G401 (cell line): ENCODE measurements around the gene MST1. TPM values are rescaled to one million over a fixed set of nuclear protein-coding genes. Genes with fewer than 3 reads are reported as not detected.

ENCODE experiments used
- DNase-seq: peaks from one replicate; pipeline ENCODE4 v3.0.0-alpha.2; 2015; ENCODE audit warnings: low spot score
- in situ Hi-C: cut with HindIII; loops from 2 replicates; pipeline ENCODE4 v1.10.0; 2016; ENCODE audit warnings: low sequenced_read_pairs, mixed read lengths
- total RNA-seq: library from RNA; depleted of rRNA; stranded (reverse); fragments of >200 nt; shearing (Covaris generic); gene quantifications from 2 replicates; pipeline ENCODE4 v1.2.3, GENCODE V29; 2014

Gene MST1
- total RNA-seq, 1 experiment from 2014 or later = 0.95 TPM

DNA sequence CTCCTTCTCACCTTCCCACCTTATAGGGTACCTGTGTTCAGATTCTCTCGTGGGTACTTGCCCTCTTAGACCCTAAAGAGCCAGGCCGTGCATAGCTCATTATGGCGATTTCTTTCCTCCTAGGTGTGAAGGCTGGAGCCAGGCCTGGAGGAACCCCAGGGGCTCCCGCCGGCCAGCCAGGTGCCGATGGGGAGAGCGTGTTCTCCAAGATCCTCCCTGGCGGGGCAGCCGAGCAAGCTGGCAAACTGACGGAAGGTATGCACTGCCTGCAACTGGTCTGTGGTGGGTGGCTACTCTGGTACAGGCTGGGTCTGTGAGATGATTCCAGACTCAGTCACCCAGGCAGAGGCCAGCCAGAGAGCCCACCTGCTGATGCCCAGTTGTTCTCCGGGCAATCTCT, 25.0 kb downstream of the MST1 start:
- DNase-seq = no peak
- in situ Hi-C loops = loop anchor here (10.0 kb wide), 1 partner anchor 109 kb away; the partner anchor contains the start of gene BSN

DNA sequence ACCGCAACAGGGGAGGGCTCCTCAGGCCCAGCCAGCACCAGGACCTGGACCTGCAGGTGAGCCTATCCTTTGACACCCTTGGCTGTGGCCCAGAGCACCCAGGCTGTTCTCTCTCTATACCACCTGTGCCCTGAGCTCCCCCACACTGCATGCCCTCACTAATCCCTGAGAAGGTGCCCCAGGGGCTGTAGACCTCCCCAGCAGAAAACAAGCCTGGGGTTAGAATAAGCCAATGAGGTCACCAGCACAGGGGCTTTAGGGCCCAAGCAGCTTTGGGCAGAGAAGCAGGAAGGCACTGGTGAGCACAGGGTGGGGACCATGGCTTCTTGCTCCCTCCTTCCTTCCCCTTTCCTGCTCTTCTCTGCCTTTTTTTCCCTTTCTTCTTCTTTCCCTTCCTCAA, 25.4 kb downstream of the MST1 start:
- in situ Hi-C loops = loop anchor here (10.0 kb wide), 1 partner anchor 109 kb away; the partner anchor contains the start of gene BSN
- no peak for DNase-seq

DNA sequence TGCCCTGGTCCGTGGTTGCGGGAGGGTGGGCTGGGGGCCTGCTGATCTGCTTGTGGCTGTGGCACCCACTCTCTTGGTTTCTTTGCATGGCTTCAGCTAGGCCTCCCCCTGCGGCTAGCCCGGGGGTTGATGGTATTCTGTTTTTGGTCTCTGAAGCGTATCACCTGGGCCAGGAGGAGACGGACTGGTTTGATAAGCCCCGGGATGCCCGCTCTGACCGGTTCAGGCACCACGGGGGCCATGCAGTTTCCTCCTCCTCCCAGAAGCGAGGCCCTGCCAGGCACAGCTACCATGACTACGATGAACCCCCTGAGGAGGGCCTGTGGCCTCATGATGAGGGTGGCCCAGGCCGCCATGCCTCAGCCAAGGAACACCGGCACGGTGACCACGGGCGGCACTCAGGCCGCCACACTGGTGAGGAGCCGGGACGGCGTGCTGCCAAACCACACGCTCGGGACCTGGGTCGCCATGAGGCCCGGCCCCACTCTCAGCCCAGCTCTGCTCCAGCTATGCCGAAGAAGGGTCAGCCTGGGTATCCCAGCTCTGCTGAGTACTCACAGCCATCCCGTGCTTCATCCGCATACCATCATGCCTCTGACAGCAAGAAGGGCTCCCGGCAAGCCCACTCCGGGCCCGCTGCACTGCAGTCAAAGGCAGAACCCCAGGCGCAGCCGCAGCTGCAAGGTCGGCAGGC, 26.4 kb downstream of the MST1 start:
- in situ Hi-C loops = loop anchor here (10.0 kb wide), 1 partner anchor 108 kb away; the partner anchor contains the start of gene BSN
- DNase-seq = peak; percentile 3

DNA sequence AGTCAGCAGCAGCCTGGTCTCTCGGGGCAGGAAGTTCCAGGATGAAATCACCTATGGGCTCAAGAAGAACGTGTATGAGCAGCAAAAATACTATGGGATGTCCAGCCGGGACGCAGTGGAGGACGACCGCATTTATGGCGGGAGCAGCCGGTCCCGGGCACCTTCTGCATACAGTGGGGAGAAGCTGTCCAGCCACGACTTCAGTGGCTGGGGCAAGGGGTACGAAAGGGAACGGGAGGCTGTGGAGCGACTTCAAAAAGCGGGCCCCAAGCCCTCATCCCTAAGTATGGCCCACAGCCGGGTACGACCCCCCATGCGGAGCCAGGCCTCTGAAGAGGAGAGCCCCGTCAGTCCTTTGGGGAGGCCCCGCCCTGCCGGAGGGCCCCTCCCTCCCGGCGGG, 27.3 kb downstream of the MST1 start:
- in situ Hi-C loops = loop anchor here (10.0 kb wide), 1 partner anchor 107 kb away; the partner anchor contains the start of gene BSN
- no peak for DNase-seq

DNA sequence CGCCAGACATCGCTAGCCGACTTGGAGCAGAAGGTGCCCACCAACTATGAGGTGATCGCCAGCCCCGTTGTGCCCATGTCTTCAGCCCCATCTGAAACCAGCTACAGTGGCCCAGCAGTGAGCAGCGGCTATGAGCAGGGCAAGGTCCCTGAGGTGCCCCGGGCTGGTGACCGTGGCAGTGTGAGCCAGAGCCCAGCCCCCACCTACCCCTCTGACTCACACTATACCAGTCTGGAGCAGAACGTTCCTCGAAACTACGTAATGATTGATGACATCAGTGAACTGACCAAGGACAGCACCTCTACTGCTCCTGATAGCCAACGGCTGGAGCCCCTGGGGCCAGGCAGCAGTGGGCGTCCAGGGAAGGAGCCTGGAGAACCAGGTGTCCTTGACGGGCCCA, 28.0 kb downstream of the MST1 start:
- in situ Hi-C loops = loop anchor here (10.0 kb wide), 1 partner anchor 106 kb away; the partner anchor contains the start of gene BSN
- no peak for DNase-seq

DNA sequence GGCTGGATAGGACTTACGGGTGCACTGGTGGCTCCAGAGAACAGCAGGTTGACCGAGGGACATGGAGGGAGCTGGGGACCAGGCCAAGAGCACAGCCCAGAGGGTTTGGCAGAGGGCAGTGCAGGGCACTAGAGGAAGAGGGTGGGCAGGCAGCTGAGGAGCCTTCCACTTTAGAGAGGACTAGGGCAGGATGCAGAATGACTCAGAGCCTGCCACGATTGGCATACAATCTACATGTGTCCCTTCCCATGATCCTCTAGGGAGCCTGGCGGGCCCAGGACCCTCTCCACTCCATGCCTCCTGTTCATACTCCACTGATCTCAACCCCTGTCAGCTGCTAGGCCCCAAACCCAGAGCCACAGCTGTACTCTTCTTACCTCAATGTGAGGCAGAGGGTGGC, 29.5 kb downstream of the MST1 start:
- DNase-seq = no peak
- in situ Hi-C loops = loop anchor here (10.0 kb wide), 1 partner anchor 105 kb away; the partner anchor contains the start of gene BSN

DNA sequence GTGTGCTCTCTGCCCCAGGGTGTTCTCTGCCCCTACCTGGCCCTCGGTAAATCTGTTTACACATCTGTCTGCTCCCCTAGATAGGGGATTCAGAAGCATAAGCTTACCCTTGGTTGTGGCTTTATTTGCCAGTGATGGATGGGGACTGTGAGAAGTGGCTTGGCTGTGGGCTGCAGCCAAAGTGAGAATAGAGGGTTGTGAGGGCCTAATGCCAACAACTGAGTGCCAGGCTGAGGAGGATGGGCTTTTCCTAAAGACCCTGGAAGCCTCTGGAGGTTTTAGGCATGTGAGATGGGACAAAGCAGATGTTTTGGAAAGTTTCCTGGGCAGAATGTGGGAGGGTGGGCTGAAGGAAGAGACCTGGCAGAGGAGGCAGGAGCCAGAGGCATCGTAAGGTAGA, 30.6 kb downstream of the MST1 start:
- in situ Hi-C loops = no loop called here
- no peak for DNase-seq

DNA sequence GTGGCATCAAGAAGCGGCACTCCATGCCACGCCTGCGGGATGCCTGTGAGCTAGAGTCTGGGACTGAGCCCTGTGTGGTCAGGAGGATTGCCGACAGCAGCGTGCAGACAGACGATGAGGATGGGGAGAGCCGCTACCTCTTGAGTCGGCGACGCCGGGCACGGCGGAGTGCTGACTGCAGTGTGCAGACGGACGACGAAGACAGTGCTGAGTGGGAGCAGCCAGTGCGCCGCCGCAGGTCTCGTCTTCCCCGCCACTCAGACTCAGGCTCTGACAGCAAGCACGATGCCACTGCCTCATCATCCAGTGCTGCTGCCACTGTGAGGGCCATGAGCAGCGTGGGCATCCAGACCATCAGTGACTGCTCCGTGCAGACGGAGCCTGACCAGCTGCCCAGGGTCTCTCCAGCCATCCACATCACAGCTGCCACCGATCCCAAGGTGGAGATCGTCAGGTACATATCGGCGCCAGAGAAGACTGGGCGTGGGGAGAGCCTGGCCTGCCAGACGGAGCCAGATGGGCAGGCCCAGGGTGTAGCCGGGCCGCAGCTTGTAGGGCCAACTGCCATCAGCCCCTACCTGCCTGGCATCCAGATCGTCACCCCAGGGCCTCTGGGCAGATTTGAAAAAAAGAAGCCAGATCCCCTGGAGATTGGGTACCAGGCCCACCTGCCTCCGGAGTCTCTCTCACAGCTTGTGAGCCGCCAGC, 31.9 kb downstream of the MST1 start:
- in situ Hi-C loops = no loop called here
- DNase-seq = peak; percentile 80

DNA sequence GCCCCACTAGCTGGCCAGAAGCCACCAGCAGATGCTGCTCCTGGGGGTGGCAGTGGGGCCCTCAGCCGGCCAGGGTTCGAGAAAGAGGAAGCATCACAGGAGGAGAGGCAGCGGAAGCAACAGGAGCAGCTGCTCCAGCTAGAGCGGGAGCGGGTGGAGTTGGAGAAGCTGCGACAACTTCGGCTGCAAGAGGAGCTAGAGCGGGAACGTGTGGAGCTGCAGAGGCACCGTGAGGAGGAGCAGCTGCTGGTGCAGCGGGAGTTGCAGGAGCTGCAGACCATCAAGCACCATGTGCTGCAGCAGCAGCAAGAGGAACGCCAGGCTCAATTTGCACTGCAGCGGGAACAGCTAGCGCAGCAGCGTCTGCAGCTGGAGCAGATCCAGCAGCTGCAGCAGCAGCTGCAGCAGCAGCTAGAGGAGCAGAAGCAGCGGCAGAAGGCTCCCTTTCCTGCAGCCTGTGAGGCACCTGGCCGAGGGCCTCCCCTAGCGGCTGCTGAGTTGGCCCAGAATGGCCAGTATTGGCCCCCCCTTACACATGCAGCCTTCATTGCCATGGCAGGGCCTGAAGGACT, 32.6 kb downstream of the MST1 start:
- DNase-seq = peak; percentile 66
- in situ Hi-C loops = no loop called here

DNA sequence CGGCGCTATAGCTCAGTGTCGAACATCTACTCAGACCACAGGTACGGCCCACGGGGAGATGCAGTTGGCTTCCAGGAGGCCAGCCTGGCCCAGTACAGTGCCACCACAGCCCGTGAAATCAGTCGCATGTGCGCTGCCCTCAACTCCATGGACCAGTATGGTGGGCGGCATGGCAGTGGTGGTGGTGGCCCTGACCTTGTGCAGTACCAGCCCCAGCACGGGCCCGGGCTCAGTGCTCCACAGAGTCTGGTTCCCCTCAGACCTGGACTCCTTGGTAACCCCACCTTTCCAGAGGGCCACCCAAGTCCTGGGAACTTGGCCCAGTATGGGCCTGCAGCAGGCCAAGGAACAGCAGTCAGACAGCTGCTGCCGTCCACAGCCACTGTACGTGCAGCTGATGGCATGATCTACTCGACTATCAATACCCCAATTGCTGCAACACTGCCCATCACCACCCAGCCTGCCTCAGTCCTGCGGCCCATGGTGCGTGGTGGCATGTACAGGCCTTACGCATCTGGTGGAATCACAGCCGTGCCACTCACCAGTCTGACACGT, 33.5 kb downstream of the MST1 start:
- in situ Hi-C loops = no loop called here
- DNase-seq = no peak

DNA sequence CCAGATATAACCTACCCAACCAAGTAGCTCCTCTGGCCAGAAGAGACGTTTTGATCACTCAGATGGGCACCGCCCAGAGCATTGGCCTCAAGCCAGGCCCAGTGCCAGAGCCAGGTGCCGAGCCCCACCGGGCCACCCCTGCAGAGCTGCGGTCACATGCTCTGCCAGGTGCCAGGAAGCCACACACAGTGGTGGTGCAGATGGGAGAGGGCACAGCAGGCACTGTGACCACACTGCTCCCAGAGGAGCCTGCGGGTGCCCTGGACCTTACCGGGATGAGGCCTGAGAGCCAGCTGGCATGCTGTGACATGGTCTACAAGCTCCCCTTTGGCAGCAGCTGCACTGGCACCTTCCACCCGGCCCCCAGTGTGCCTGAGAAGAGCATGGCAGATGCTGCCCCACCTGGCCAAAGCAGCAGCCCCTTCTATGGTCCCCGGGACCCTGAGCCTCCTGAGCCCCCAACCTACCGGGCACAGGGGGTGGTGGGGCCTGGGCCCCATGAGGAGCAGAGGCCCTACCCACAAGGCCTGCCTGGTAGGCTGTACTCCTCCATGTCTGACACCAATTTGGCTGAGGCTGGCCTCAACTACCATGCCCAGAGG, 34.2 kb downstream of the MST1 start:
- in situ Hi-C loops = no loop called here
- no peak for DNase-seq

DNA sequence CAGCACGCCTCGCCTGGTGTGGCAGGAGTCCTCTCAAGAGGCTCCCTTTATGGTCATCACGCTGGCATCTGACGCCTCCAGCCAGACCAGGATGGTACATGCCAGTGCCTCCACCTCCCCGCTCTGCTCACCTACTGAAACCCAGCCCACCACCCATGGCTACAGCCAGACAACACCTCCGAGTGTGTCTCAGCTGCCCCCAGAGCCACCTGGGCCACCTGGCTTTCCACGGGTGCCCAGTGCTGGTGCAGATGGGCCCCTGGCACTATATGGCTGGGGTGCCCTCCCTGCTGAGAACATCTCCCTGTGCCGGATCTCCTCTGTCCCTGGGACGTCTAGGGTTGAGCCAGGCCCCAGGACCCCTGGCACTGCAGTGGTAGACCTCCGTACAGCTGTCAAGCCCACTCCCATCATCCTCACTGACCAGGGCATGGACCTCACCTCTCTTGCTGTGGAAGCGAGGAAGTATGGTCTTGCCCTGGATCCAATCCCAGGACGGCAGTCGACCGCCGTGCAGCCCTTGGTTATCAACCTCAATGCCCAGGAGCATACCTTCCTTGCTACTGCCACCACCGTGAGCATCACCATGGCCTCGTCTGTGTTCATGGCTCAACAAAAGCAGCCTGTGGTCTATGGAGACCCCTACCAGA, 35.0 kb downstream of the MST1 start:
- no peak for DNase-seq

DNA sequence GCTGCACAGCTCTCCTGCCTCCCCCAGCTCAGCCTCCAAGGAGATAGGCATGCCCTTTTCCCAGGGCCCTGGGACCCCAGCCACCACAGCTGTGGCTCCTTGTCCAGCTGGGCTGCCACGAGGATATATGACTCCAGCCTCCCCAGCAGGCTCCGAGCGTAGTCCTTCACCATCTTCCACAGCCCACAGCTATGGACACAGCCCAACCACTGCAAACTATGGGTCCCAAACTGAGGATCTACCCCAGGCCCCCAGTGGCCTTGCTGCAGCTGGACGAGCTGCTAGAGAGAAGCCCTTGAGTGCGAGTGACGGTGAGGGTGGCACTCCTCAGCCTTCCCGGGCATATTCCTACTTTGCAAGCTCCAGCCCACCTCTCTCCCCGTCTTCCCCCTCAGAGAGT, 35.7 kb downstream of the MST1 start:
- no peak for DNase-seq
- in situ Hi-C loops = no loop called here

More for the DNA sequence above, 35.0 kb downstream of the MST1 start:
- in situ Hi-C loops = no loop called here

DNA sequence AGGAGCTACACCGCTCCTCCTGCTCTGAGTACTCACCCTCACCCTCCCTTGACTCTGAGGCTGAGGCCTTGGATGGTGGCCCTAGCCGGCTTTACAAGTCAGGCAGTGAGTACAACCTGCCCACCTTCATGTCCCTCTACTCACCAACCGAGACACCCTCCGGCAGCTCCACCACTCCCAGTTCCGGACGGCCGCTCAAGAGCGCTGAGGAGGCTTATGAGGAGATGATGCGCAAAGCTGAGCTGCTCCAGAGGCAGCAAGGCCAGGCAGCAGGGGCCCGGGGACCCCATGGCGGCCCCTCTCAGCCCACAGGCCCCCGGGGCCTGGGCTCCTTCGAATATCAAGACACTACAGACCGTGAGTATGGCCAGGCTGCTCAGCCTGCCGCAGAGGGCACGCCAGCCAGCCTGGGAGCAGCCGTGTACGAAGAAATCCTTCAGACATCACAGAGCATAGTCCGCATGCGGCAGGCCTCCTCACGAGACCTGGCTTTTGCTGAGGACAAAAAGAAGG, 36.3 kb downstream of the MST1 start:
- in situ Hi-C loops = no loop called here

DNA sequence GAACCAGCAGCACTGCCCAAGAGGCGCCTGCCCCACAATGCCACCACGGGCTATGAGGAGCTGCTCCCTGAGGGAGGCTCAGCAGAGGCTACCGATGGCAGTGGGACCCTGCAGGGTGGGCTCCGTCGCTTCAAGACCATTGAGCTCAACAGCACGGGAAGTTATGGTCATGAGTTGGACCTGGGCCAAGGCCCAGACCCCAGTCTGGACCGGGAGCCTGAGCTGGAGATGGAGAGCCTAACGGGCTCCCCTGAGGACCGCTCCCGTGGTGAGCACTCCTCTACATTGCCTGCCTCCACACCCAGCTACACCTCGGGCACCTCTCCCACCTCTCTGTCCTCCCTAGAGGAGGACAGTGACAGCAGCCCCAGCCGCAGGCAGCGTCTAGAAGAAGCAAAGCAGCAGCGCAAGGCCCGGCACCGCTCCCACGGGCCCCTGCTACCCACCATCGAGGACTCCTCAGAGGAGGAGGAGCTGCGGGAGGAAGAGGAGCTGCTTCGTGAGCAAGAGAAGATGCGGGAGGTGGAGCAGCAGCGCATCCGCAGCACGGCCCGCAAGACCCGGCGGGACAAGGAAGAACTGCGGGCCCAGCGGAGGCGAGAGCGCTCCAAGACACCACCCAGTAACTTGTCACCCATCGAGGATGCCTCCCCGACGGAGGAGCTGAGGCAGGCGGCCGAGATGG, 36.9 kb downstream of the MST1 start:
- no peak for DNase-seq
- in situ Hi-C loops = no loop called here

More for the DNA sequence above, 36.3 kb downstream of the MST1 start:
- DNase-seq = no peak

DNA sequence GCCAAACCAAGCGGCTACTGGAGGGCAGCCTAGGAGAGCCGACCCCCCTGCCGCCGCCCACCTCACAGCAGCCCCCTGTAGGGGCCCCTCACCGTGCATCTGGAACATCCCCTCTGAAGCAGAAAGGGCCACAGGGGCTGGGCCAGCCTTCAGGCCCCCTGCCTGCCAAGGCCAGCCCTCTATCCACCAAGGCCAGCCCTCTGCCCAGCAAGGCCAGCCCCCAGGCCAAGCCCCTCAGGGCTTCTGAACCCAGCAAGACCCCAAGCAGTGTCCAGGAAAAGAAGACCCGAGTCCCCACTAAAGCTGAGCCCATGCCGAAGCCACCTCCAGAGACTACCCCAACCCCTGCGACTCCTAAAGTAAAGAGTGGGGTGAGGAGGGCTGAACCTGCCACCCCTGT, 38.6 kb downstream of the MST1 start:
- in situ Hi-C loops = no loop called here
- no peak for DNase-seq

DNA sequence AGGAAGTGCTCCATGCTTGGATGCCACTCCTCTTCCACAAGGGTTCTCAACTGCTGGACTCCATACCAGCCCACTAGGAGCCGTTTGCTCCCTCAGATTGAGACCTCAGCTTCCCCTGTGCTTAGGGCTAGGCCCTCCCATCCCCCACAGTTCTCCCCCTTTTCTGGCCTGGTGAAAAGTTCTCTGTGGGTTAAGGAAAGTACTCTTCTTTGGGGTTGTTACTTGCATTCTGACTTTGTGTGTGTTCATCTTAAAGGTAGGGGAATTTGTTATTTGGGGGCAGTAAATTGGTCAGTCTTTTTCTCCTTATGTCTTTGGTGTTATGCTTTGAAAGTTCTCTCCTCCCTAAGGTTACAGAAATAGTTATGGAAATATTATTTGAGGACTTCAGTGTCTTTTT, 39.1 kb downstream of the MST1 start:
- in situ Hi-C loops = no loop called here
- no peak for DNase-seq

DNA sequence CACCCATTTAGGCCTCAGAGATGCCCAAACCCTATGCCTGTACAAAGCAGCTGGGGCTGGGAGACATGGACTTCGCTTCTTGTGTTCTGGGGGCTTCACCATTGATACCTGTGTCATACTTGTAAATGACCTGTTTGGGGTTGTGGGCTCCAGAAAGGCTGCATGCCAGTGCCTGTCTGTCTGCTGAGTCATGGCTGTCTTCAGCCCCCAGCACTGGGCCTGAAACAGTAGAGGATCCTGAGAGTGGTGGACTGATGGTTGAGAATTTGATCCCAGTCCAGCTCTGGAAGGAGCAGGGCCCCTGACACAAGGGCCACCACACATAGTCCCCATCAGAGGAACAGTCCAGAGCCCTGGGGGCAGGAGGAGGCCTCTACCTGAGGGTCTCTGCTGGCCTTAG, 39.7 kb downstream of the MST1 start:
- no peak for DNase-seq
- in situ Hi-C loops = no loop called here
